WTC11 (cell line): Measurements from ENCODE around the gene RSRP1.

Experiments
- NR2C2 ChIP-seq: sonication (generic); formaldehyde crosslinking; IDR thresholded peaks from 2 replicates; pipeline ENCODE4 v1.8.0; 2022; ENCODE audit warnings: mild to moderate bottlenecking, missing genetic modification reagents
- TF ChIP-seq, protein P1 (sequence below): fragments of 200-600 bp; IDR thresholded peaks from 2 replicates; pipeline ENCODE4 v1.8.0; 2022; ENCODE audit warnings: antibody characterized with exemption
- TF ChIP-seq, protein P2 (sequence below): sonication (generic); formaldehyde crosslinking; IDR thresholded peaks from 2 replicates; pipeline ENCODE4 v1.8.0; 2022; ENCODE audit warnings: mild to moderate bottlenecking, missing genetic modification reagents

DNA sequence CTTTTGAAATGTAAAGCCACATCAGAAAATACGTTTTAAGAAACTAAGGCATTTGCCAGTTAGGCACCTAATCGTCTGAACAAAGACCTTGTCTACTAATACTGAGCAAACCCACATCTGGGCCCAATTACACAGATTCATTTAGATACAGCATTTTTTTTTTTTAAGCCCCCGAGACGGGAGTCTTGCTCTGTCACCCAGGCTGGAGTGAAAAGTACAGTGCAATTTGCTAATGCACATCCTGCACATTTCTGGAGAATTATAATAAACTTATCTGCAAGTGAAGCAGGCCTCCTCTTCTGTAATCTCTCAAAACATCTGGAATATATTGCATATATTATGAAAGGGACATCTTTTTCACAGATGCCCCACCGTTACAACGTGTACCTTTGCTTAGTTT lies 3.3 kb downstream of the RSRP1 start:
- TF ChIP-seq, protein P1, sequence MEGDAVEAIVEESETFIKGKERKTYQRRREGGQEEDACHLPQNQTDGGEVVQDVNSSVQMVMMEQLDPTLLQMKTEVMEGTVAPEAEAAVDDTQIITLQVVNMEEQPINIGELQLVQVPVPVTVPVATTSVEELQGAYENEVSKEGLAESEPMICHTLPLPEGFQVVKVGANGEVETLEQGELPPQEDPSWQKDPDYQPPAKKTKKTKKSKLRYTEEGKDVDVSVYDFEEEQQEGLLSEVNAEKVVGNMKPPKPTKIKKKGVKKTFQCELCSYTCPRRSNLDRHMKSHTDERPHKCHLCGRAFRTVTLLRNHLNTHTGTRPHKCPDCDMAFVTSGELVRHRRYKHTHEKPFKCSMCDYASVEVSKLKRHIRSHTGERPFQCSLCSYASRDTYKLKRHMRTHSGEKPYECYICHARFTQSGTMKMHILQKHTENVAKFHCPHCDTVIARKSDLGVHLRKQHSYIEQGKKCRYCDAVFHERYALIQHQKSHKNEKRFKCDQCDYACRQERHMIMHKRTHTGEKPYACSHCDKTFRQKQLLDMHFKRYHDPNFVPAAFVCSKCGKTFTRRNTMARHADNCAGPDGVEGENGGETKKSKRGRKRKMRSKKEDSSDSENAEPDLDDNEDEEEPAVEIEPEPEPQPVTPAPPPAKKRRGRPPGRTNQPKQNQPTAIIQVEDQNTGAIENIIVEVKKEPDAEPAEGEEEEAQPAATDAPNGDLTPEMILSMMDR = no peak
- no peak for TF ChIP-seq NR2C2
- TF ChIP-seq, protein P2, sequence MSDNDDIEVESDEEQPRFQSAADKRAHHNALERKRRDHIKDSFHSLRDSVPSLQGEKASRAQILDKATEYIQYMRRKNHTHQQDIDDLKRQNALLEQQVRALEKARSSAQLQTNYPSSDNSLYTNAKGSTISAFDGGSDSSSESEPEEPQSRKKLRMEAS (CRISPR knock-in tag) = no peak
